ENCODE measurements around the gene LRRC9.
"Not testable (repeated sequence)": the region's sequence is repeated elsewhere in the genome, so short reads cannot be mapped to it uniquely, and the experiment has no call there.

Gene LRRC9

GRCh38 chr14:60067882-60068281 lies 147.9 kb downstream of the LRRC9 start:
- no peak for DNase-seq

GRCh38 chr14:60079723-60080122 lies 159.8 kb downstream of the LRRC9 start:
- no peak for DNase-seq

- no peak for DNase-seq
Measured at GRCh38 chr14:60085085-60085484, 165.1 kb downstream of the LRRC9 start.

GRCh38 chr14:60085693-60086092 lies 165.7 kb downstream of the LRRC9 start:
- no peak for DNase-seq

- no peak for DNase-seq
Measured at GRCh38 chr14:60087668-60088067, 167.7 kb downstream of the LRRC9 start.

- DNase-seq, result no peak
Measured at GRCh38 chr14:60089221-60089620, 169.3 kb downstream of the LRRC9 start.

GRCh38 chr14:60090864-60091519 lies 171.0 kb downstream of the LRRC9 start:
- peak; percentile 20 for DNase-seq

GRCh38 chr14:60091550-60092525 lies 171.9 kb downstream of the LRRC9 start, which contains the start of gene PCNX4:
TSS of gene PCNX4 (plus strand) at chr14:60091923. CDS start at chr14:60107639, 15,716 bp downstream.
- peak; percentile 98 for DNase-seq

- no peak for DNase-seq
Measured at GRCh38 chr14:60092526-60092920, 172.6 kb downstream of the LRRC9 start.

GRCh38 chr14:60093080-60093479 lies 173.1 kb downstream of the LRRC9 start:
- no peak for DNase-seq

GRCh38 chr14:60093606-60094005 lies 173.7 kb downstream of the LRRC9 start:
- DNase-seq, result no peak

- no peak for DNase-seq
Measured at GRCh38 chr14:60094306-60094897, 174.5 kb downstream of the LRRC9 start.

GRCh38 chr14:60095231-60095630 lies 175.3 kb downstream of the LRRC9 start:
- no peak for DNase-seq

- no peak for DNase-seq
Measured at GRCh38 chr14:60095781-60096450, 176.0 kb downstream of the LRRC9 start.

- DNase-seq, result no peak
Measured at GRCh38 chr14:60097974-60098373, 178.0 kb downstream of the LRRC9 start.

- DNase-seq, result not testable (repeated sequence)
Measured at GRCh38 chr14:60099855-60100254, 179.9 kb downstream of the LRRC9 start.

GRCh38 chr14:60101786-60102185 lies 181.8 kb downstream of the LRRC9 start:
- DNase-seq, result no peak

GRCh38 chr14:60102389-60102788 lies 182.4 kb downstream of the LRRC9 start:
- no peak for DNase-seq

GRCh38 chr14:60106339-60106738 lies 186.4 kb downstream of the LRRC9 start:
- DNase-seq, result no peak

- no peak for DNase-seq
Measured at GRCh38 chr14:60107477-60107876, 187.5 kb downstream of the LRRC9 start.

GRCh38 chr14:60111732-60112131 lies 191.8 kb downstream of the LRRC9 start:
- DNase-seq, result no peak
